GM10266 (cell line): ENCODE results near the gene PLCL1.
A peak's percentile ranks its signal among the peaks of the same experiment; 100 is the strongest.
"Not testable (repeated sequence)": the region's sequence is repeated elsewhere in the genome, so short reads cannot be mapped to it uniquely, and the experiment has no call there.

Source experiments
- DNase-seq: peaks from one replicate; pipeline ENCODE4 v3.0.0; 2012; ENCODE audit errors: extremely low spot score
- CTCF ChIP-seq: IDR thresholded peaks from 2 replicates; pipeline ENCODE4 v1.5.1; 2012; ENCODE audit warnings: mild to moderate bottlenecking, low read depth; ENCODE audit not compliant: control insufficient read depth, insufficient read depth; ENCODE audit errors: missing control alignments

Gene PLCL1

GRCh38 chr2:197828464-197829135 lies 24.2 kb downstream of the PLCL1 start:
- no peak for TF ChIP-seq CTCF
- DNase-seq: no peak

GRCh38 chr2:197834771-197835170 lies 30.4 kb downstream of the PLCL1 start:
- DNase-seq: not testable (repeated sequence)

- TF ChIP-seq CTCF: no peak
- no peak for DNase-seq
These were observed 30.9 kb downstream of the PLCL1 start for GRCh38 chr2:197835293-197835692.

- DNase-seq: peak; percentile 58
- no peak for TF ChIP-seq CTCF
These were observed 33.6 kb downstream of the PLCL1 start for GRCh38 chr2:197838036-197838435.

- no peak for DNase-seq
- TF ChIP-seq CTCF: no peak
These were observed 34.2 kb downstream of the PLCL1 start for GRCh38 chr2:197838579-197838978.

GRCh38 chr2:197839327-197839726 lies 34.9 kb downstream of the PLCL1 start:
- DNase-seq: no peak

GRCh38 chr2:197839856-197840255 lies 35.5 kb downstream of the PLCL1 start:
- no peak for DNase-seq
- TF ChIP-seq CTCF: no peak

More at GRCh38 chr2:197839327-197839726, 34.9 kb downstream of the PLCL1 start:
- TF ChIP-seq CTCF: no peak

- DNase-seq: no peak
- no peak for TF ChIP-seq CTCF
These were observed 41.7 kb downstream of the PLCL1 start for GRCh38 chr2:197846128-197846527.
